Mesothelial cell of epicardium (in vitro differentiated cells): ENCODE results near the gene DNAJC17. TPM values are rescaled to one million over a fixed set of nuclear protein-coding genes. Genes with fewer than 3 reads are reported as not detected.

ENCODE experiments used
- DNase-seq, 2 experiments: peaks; one replicate each; pipeline ENCODE4 v3.0.0; 2021; ENCODE audit warnings: low spot score in 2 of 2; ENCODE audit not compliant: unreplicated experiment in 2 of 2
- H3K27ac Mint-ChIP-seq: 2 replicates; pipeline ENCODE4 v1.8.0; 2021; ENCODE audit warnings: mixed read lengths
- H3K27me3 Mint-ChIP-seq: 2 replicates; pipeline ENCODE4 v1.8.0; 2021; ENCODE audit warnings: low read depth, mixed read lengths
- H3K36me3 Mint-ChIP-seq: 2 replicates; pipeline ENCODE4 v1.8.0; 2021; ENCODE audit warnings: mixed read lengths
- H3K4me1 Mint-ChIP-seq: 2 replicates; pipeline ENCODE4 v1.8.0; 2021; ENCODE audit warnings: mixed read lengths
- H3K4me3 Mint-ChIP-seq: 2 replicates; pipeline ENCODE4 v1.8.0; 2021; ENCODE audit warnings: mild to moderate bottlenecking, moderate library complexity, mixed read lengths
- H3K9me3 Mint-ChIP-seq: 2 replicates; pipeline ENCODE4 v1.8.0; 2021; ENCODE audit warnings: mixed read lengths
- CTCF ChIP-seq: fragments of 200-600 bp; sonication (generic); IDR thresholded peaks from one replicate; pipeline ENCODE4 v1.5.0; 2021; ENCODE audit warnings: antibody characterized with exemption; ENCODE audit not compliant: unreplicated experiment
- total RNA-seq: library from RNA; stranded (reverse); gene quantifications from 3 replicates; pipeline ENCODE4 v1.2.1, GENCODE V29; 2021

DNAJC17 gene
- total RNA-seq, 1 donor from 2014 or later, result 41.2 TPM

GRCh38 chr15:40754574-40754882 is 52.7 kb downstream of the DNAJC17 start:
- peak overlapping the region; percentile 98 for H3K27ac Mint-ChIP-seq
- no peak for TF ChIP-seq CTCF
- peaks cover 24% of the 10 kb centered on the region for H3K4me1 Mint-ChIP-seq
- H3K27me3 Mint-ChIP-seq, result no peaks in the 10 kb centered on the region
- no peaks in the 10 kb centered on the region for H3K9me3 Mint-ChIP-seq
- H3K36me3 Mint-ChIP-seq, result no peaks in the 10 kb centered on the region
- peak overlapping the region; percentile 94 for H3K4me3 Mint-ChIP-seq
- no peak for DNase-seq

- Mint-ChIP-seq H3K36me3 (no peaks in the 10 kb centered on the region), H3K9me3 (no peaks in the 10 kb centered on the region), H3K27me3 (no peaks in the 10 kb centered on the region), H3K4me1 (peaks cover 21% of the 10 kb centered on the region), H3K27ac (no peak overlapping the region), H3K4me3 (no peak overlapping the region)
- DNase-seq, result no peak
- no peak for TF ChIP-seq CTCF
These were observed 55.5 kb downstream of the DNAJC17 start for GRCh38 chr15:40751745-40752144.

- H3K9me3 Mint-ChIP-seq, result no peaks in the 10 kb centered on the region
- peaks cover 17% of the 10 kb centered on the region for H3K4me1 Mint-ChIP-seq
- no peak for TF ChIP-seq CTCF
- DNase-seq, result no peak
- no peak overlapping the region for H3K4me3 Mint-ChIP-seq
- no peaks in the 10 kb centered on the region for H3K27me3 Mint-ChIP-seq
- no peak overlapping the region for H3K27ac Mint-ChIP-seq
- H3K36me3 Mint-ChIP-seq, result no peaks in the 10 kb centered on the region
These were observed 56.4 kb downstream of the DNAJC17 start for GRCh38 chr15:40750885-40751284.

GRCh38 chr15:40749151-40749630 is 58.1 kb downstream of the DNAJC17 start:
- Mint-ChIP-seq H3K27me3 (no peaks in the 10 kb centered on the region), H3K4me1 (peaks cover 8% of the 10 kb centered on the region)

GRCh38 chr15:40747685-40748631 is 59.3 kb downstream of the DNAJC17 start:
- peaks cover 3% of the 10 kb centered on the region for H3K4me1 Mint-ChIP-seq
- no peaks in the 10 kb centered on the region for H3K9me3 Mint-ChIP-seq
- no peak for TF ChIP-seq CTCF
- no peak overlapping the region for H3K27ac Mint-ChIP-seq
- no peaks in the 10 kb centered on the region for H3K27me3 Mint-ChIP-seq
- H3K4me3 Mint-ChIP-seq, result no peak overlapping the region
- DNase-seq, result no peak
- peaks cover 6% of the 10 kb centered on the region for H3K36me3 Mint-ChIP-seq

More at GRCh38 chr15:40749151-40749630, 58.1 kb downstream of the DNAJC17 start:
- TF ChIP-seq CTCF, result no peak
- H3K4me3 Mint-ChIP-seq, result no peak overlapping the region
- H3K9me3 Mint-ChIP-seq, result no peaks in the 10 kb centered on the region
- no peak overlapping the region for H3K27ac Mint-ChIP-seq
- no peak for DNase-seq
- H3K36me3 Mint-ChIP-seq, result peaks cover 3% of the 10 kb centered on the region
